Vagina (tissue), 2 donors: ENCODE measurements around the gene ACLY. TPM values are rescaled to one million over a fixed set of nuclear protein-coding genes. Genes with fewer than 3 reads are reported as not detected.

ENCODE experiments used
- DNase-seq, 2 donors: peaks; one replicate each; pipeline ENCODE4 v3.0.0-alpha.2; 2017; ENCODE audit errors: extremely low spot score in 2 of 2
- H3K27ac ChIP-seq: fragments of 200-600 bp; sonication (generic); one replicate; pipeline ENCODE4 v1.5.1; 2019
- H3K27me3 ChIP-seq: fragments of 200-600 bp; sonication (generic); one replicate; pipeline ENCODE4 v1.5.1; 2019
- H3K36me3 ChIP-seq, 2 donors: fragments of 200-600 bp; sonication (generic); one replicate each; pipeline ENCODE4 v1.5.1; 2017 to 2019
- H3K4me1 ChIP-seq: fragments of 200-600 bp; sonication (generic); one replicate; pipeline ENCODE4 v1.5.1; 2019
- H3K4me3 ChIP-seq, 2 donors: fragments of 200-600 bp; sonication (generic); 1 replicate in 1 of 2; 2 replicates in 1 of 2; pipeline ENCODE4 v1.5.1; 2016 to 2019
- H3K9me3 ChIP-seq: fragments of 200-600 bp; sonication (generic); one replicate; pipeline ENCODE4 v1.5.1; 2019
- POLR2A ChIP-seq, 2 donors: fragments of 450-650 bp; IDR thresholded peaks; one replicate each; pipeline ENCODE4 v1.6.1; 2017; ENCODE audit warnings: antibody characterized with exemption in 2 of 2, mild to moderate bottlenecking in 2 of 2, moderate library complexity in 2 of 2
- POLR2AphosphoS5 ChIP-seq, 2 donors: sonication (generic); formaldehyde crosslinking; IDR thresholded peaks; one replicate each; pipeline ENCODE4 v1.9.0; 2017; ENCODE audit warnings: antibody characterized with exemption in 2 of 2, mild to moderate bottlenecking in 2 of 2, low read depth in 1 of 2; ENCODE audit not compliant: insufficient read depth in 1 of 2
- intact Hi-C: fragments of 100-400 bp; cut with DNase I; formaldehyde crosslinking; loops from one replicate; pipeline ENCODE4 v1.15.1; 2023
- total RNA-seq: library from RNA; depleted of rRNA; stranded (reverse); fragments of >200 nt; gene quantifications from one replicate; pipeline ENCODE4 v1.2.3, GENCODE V29; 2016
- TF ChIP-seq, protein P1 (sequence below), 3 experiments: fragments of 450-650 bp in 2 of 3; fragments of 200-600 bp in 1 of 3; sonication (generic) in 1 of 3; IDR thresholded peaks; one replicate each; pipeline ENCODE4 v1.5.1; 2017 to 2019; ENCODE audit warnings: antibody characterized with exemption in 3 of 3, mild to moderate bottlenecking in 2 of 3, moderate library complexity in 2 of 3

The ACLY gene
- total RNA-seq, 1 donor from 2014 or later, result 74.9 TPM

DNA sequence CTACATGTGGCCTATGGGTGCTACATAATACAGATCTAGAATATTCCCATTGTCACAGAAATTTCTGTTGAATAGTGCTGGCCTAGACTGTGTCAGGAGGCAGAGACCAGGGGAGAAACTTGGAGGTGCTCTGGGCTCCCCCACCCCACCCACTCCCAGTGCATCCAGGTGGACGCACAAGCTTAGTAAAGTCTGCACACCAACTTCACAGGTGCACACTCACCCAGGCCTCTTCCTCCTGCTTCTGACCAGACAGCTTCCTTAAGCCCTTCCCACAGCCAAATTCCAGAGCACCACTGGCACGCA, 40.2 kb upstream of the ACLY start:
- no peak for TF ChIP-seq POLR2AphosphoS5 (IDR thresholded peaks at IDR 0.05; ENCODE audit: insufficient read depth in 1 of 2, low read depth in 1 of 2)
- TF ChIP-seq POLR2A (IDR thresholded peaks at IDR 0.05), result no peak
- TF ChIP-seq, protein P1, sequence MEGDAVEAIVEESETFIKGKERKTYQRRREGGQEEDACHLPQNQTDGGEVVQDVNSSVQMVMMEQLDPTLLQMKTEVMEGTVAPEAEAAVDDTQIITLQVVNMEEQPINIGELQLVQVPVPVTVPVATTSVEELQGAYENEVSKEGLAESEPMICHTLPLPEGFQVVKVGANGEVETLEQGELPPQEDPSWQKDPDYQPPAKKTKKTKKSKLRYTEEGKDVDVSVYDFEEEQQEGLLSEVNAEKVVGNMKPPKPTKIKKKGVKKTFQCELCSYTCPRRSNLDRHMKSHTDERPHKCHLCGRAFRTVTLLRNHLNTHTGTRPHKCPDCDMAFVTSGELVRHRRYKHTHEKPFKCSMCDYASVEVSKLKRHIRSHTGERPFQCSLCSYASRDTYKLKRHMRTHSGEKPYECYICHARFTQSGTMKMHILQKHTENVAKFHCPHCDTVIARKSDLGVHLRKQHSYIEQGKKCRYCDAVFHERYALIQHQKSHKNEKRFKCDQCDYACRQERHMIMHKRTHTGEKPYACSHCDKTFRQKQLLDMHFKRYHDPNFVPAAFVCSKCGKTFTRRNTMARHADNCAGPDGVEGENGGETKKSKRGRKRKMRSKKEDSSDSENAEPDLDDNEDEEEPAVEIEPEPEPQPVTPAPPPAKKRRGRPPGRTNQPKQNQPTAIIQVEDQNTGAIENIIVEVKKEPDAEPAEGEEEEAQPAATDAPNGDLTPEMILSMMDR (IDR thresholded peaks at IDR 0.05), result no peak
- no peaks in the 10 kb centered on the region for H3K27me3 ChIP-seq

DNA sequence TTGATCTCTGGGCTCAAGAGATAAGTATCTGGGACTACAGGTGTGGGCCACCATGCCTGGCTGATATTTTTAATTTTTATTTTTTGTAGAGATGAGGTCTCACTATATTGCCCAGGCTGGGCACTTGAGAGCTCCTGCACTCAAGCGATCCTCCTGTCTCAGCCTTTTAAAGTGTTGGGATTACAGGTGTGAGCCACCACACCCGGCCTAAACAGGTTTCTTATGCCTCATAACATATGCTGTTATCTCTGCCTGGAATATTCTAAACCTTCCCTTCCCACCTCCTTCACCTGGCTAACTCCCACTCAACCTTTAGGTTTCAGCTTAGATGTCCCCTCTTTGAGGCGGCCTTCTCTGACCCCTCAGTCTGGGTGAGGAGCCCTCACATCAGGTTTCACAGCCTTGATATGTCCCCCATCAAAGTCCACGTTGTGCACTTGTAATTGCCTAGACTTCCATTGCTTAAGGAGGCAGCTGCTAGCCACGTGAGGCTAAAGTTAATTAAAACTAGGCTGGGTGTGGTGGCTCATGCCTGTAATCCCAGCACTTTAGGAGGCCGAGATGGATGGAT, 39.2 kb upstream of the ACLY start:
- TF ChIP-seq POLR2AphosphoS5 (IDR thresholded peaks at IDR 0.05; ENCODE audit: insufficient read depth in 1 of 2, low read depth in 1 of 2) (no peak), POLR2A (IDR thresholded peaks at IDR 0.05) (no peak)
- TF ChIP-seq, protein P1 (IDR thresholded peaks at IDR 0.05), result no peak
- Histone ChIP-seq H3K36me3 (no peaks in the 10 kb centered on the region), H3K27ac (no peak overlapping the region), H3K4me1 (peaks cover 5% of the 10 kb centered on the region), H3K4me3 (no peak overlapping the region), H3K9me3 (no peaks in the 10 kb centered on the region), H3K27me3 (no peaks in the 10 kb centered on the region)
- no peak for DNase-seq
- intact Hi-C loops, result no loop called here

More for the DNA sequence above, 40.2 kb upstream of the ACLY start:
- Histone ChIP-seq H3K27ac (no peak overlapping the region), H3K36me3 (no peaks in the 10 kb centered on the region), H3K4me1 (peaks cover 5% of the 10 kb centered on the region), H3K4me3 (no peak overlapping the region), H3K9me3 (no peaks in the 10 kb centered on the region)
- DNase-seq, result no peak
- intact Hi-C loops, result no loop called here

DNA sequence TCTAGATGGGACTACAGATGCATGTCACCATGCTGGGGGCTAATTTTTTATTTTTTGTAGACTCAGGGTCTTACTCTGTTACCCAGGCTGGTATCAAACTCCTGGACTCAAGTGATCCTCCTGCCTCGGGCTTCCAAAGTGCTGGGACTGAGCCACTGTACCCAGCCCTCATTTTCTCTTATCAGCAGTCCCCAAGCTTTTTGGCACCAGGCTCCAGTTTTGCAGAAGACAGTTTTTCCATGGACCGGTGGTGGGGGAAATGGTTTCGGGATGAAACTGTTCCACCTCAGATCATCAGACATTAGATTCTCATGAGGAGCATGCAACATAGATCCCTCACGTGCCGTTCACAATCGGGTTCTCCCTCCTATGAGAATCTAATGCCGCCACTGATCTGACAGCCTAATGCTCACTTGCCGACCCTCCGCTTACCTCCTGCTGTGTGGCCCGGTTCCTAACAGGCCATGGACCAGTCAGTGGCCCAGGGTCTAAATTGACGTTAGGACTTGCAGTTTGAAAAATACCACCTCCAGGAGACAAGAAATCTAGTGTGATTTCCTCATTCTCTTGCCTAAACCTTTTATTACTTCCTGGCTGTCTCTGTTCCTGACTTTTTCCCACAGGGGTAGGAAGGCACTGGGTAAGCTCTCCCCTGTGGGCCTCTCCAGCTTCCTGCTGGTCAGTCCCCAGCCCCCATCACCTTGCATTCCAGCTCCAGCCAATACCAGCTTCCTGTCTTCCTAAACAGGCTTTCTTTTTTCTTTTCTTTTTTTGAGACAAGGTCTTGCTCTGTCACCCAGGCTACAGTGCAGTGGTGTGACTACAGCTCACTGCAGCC, 38.5 kb upstream of the ACLY start:
- Histone ChIP-seq H3K36me3 (no peaks in the 10 kb centered on the region), H3K4me3 (no peak overlapping the region), H3K27me3 (no peaks in the 10 kb centered on the region), H3K4me1 (no peaks in the 10 kb centered on the region), H3K9me3 (no peaks in the 10 kb centered on the region), H3K27ac (no peak overlapping the region)
- TF ChIP-seq POLR2A (IDR thresholded peaks at IDR 0.05) (no peak), POLR2AphosphoS5 (IDR thresholded peaks at IDR 0.05; ENCODE audit: insufficient read depth in 1 of 2, low read depth in 1 of 2) (no peak)
- TF ChIP-seq, protein P1 (IDR thresholded peaks at IDR 0.05), result no peak
- intact Hi-C loops, result no loop called here
- DNase-seq, result no peak

DNA sequence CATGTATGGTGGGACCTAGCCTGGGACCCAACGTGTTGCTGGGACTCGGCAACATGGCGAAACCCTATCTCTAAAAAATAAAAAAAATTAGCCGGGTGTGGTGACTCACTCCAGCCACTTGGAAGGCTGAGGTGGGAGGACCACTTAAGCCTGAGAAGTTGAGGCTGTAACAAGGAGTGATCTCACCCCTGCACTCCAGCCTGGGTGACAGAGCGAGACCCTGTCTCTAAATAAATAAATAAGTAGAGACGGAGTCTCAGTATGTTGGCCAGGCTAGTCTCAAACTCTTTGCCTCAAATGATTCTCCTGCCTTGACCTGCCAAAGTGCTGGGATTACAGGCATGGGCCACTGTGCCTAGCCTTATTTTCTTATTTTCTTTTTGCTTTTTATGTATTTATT, 37.8 kb upstream of the ACLY start:
- TF ChIP-seq POLR2AphosphoS5 (IDR thresholded peaks at IDR 0.05; ENCODE audit: insufficient read depth in 1 of 2, low read depth in 1 of 2) (no peak), POLR2A (IDR thresholded peaks at IDR 0.05) (no peak)
- TF ChIP-seq, protein P1 (IDR thresholded peaks at IDR 0.05), result no peak
- intact Hi-C loops, result no loop called here
- Histone ChIP-seq H3K4me3 (no peak overlapping the region), H3K27ac (no peak overlapping the region), H3K36me3 (no peaks in the 10 kb centered on the region), H3K9me3 (no peaks in the 10 kb centered on the region), H3K27me3 (no peaks in the 10 kb centered on the region), H3K4me1 (no peaks in the 10 kb centered on the region)
- no peak for DNase-seq
